GM21737 (cell line): ENCODE results near the gene GHRH.

ENCODE experiments used
- ATAC-seq: cut with Tn5 transposase; IDR thresholded peaks from one replicate; pipeline ENCODE4 v1.9.1; 2021; ENCODE audit warnings: mild to moderate bottlenecking, moderate library complexity; ENCODE audit not compliant: unreplicated experiment

GHRH gene

GRCh38 chr20:37240337-37241067, 21.1 kb downstream of the GHRH start:
- no peak for ATAC-seq

- ATAC-seq, result no peak
Measured at GRCh38 chr20:37238935-37239451, 22.6 kb downstream of the GHRH start.

- ATAC-seq, result no peak
Measured at GRCh38 chr20:37238426-37238825, 23.2 kb downstream of the GHRH start.

GRCh38 chr20:37237656-37238055, 24.0 kb downstream of the GHRH start:
- no peak for ATAC-seq

- no peak for ATAC-seq
Measured at GRCh38 chr20:37236462-37236861, 25.2 kb downstream of the GHRH start.

- ATAC-seq, result no peak
Measured at GRCh38 chr20:37235065-37235464, 26.5 kb downstream of the GHRH start.

GRCh38 chr20:37234254-37234581, 27.4 kb downstream of the GHRH start:
- ATAC-seq, result no peak

GRCh38 chr20:37233548-37234253, 27.9 kb downstream of the GHRH start:
- no peak for ATAC-seq

- ATAC-seq, result no peak
Measured at GRCh38 chr20:37231947-37232630, 29.5 kb downstream of the GHRH start.

- no peak for ATAC-seq
Measured at GRCh38 chr20:37230200-37230599, 31.4 kb downstream of the GHRH start.

- ATAC-seq, result no peak
Measured at GRCh38 chr20:37229357-37229756, 32.3 kb downstream of the GHRH start.

GRCh38 chr20:37228656-37229055, 33.0 kb downstream of the GHRH start:
- ATAC-seq, result no peak

GRCh38 chr20:37228082-37228481, 33.5 kb downstream of the GHRH start:
- ATAC-seq, result no peak

- ATAC-seq, result no peak
Measured at GRCh38 chr20:37226889-37227288, 34.7 kb downstream of the GHRH start.

- no peak for ATAC-seq
Measured at GRCh38 chr20:37225146-37225545, 36.5 kb downstream of the GHRH start.

GRCh38 chr20:37223053-37223452, 38.6 kb downstream of the GHRH start:
- no peak for ATAC-seq

- no peak for ATAC-seq
Measured at GRCh38 chr20:37222086-37222485, 39.5 kb downstream of the GHRH start.

GRCh38 chr20:37220731-37221130, 40.9 kb downstream of the GHRH start:
- no peak for ATAC-seq

GRCh38 chr20:37219751-37220668, 41.6 kb downstream of the GHRH start:
- ATAC-seq, result no peak

- no peak for ATAC-seq
Measured at GRCh38 chr20:37218976-37219375, 42.6 kb downstream of the GHRH start.

- no peak for ATAC-seq
Measured at GRCh38 chr20:37218441-37218840, 43.2 kb downstream of the GHRH start.
